IMR-90 (cell line): ENCODE data around the gene ST6GALNAC5. TPM values are rescaled to one million over a fixed set of nuclear protein-coding genes. Genes with fewer than 3 reads are reported as not detected.

Source experiments
- ATAC-seq: fragments of 200-7000 bp; cut with Tn5 transposase; 2 replicates; pipeline ENCODE4 v1.9.1; 2020; ENCODE audit warnings: low read depth, mild to moderate bottlenecking, moderate library complexity
- BruUV-seq: library from RNA; stranded (reverse); fragments of 400-500 nt; replicated peaks from 2 replicates; lab custom pipeline; 2021; lab: Mats Ljungman, UMichigan
- CTCF ChIA-PET: fragments of 300-600 bp; formaldehyde crosslinking; extraction: SDS; loops from one replicate; lab custom pipeline; 2021; ENCODE audit warnings: antibody characterized with exemption; lab: Yijun Ruan, JAX
- POLR2A ChIA-PET: fragments of 300-600 bp; sonication (Branson Sonifier 250); formaldehyde crosslinking; loops from one replicate; lab custom pipeline; 2022; ENCODE audit warnings: antibody characterized with exemption; ENCODE audit not compliant: unreplicated experiment; lab: Charles Lee
- DNase-seq: peaks from one replicate; pipeline ENCODE4 v3.0.0; 2013
- H2AFZ ChIP-seq: replicated peaks from 2 replicates; pipeline ENCODE3; 2013; ENCODE audit warnings: low read length, mild to moderate bottlenecking; ENCODE audit not compliant: poor library complexity
- H2AK5ac ChIP-seq: 2 replicates; pipeline ENCODE4 v1.6.1; 2013; ENCODE audit warnings: low read depth, low read length, inconsistent platforms
- H2AK9ac ChIP-seq: replicated peaks from 2 replicates; pipeline ENCODE3; 2013; ENCODE audit warnings: mild to moderate bottlenecking, low read depth, low read length, moderate library complexity; ENCODE audit not compliant: poor library complexity
- H2BK120ac ChIP-seq: 2 replicates; pipeline ENCODE4 v1.6.1; 2013; ENCODE audit warnings: low read depth, low read length, inconsistent platforms
- H2BK15ac ChIP-seq: 3 replicates; pipeline ENCODE4 v1.6.1; 2013; ENCODE audit warnings: low read depth, low read length, inconsistent platforms
- H2BK20ac ChIP-seq: 2 replicates; pipeline ENCODE4 v1.6.1; 2013; ENCODE audit warnings: low read depth, mild to moderate bottlenecking, inconsistent platforms, low read length, moderate library complexity
- H2BK5ac ChIP-seq: 2 replicates; pipeline ENCODE4 v1.6.1; 2013; ENCODE audit warnings: mild to moderate bottlenecking, low read depth, low read length, inconsistent platforms; ENCODE audit not compliant: poor library complexity, severe bottlenecking
- H3K14ac ChIP-seq: replicated peaks from 2 replicates; pipeline ENCODE4 v1.6.1; 2013; ENCODE audit warnings: low read depth, low read length, inconsistent platforms
- H3K18ac ChIP-seq: 2 replicates; pipeline ENCODE4 v1.6.1; 2013; ENCODE audit warnings: low read depth, low read length, control low read depth
- H3K23ac ChIP-seq: 2 replicates; pipeline ENCODE4 v1.6.1; 2013; ENCODE audit warnings: low read depth, low read length, inconsistent platforms
- H3K27ac ChIP-seq: 2 replicates; pipeline ENCODE4 v1.5.1; 2013; ENCODE audit warnings: mild to moderate bottlenecking, control low read depth, low read length; ENCODE audit not compliant: insufficient read depth
- H3K27me3 ChIP-seq: 2 replicates; pipeline ENCODE4 v1.6.1; 2013; ENCODE audit warnings: low read length; ENCODE audit not compliant: control insufficient read depth, insufficient read depth
- H3K36me3 ChIP-seq: 2 replicates; pipeline ENCODE4 v1.6.1; 2013; ENCODE audit warnings: low read length, mixed read lengths; ENCODE audit not compliant: control insufficient read depth, insufficient read depth
- H3K4ac ChIP-seq: 2 replicates; pipeline ENCODE4 v1.6.1; 2013; ENCODE audit warnings: low read depth, low read length, inconsistent platforms
- H3K4me1 ChIP-seq: 2 replicates; pipeline ENCODE4 v1.6.1; 2013; ENCODE audit warnings: low read length, mixed read lengths; ENCODE audit not compliant: control insufficient read depth, insufficient read depth
- H3K4me2 ChIP-seq: 2 replicates; pipeline ENCODE4 v1.6.1; 2013; ENCODE audit warnings: low read depth, mild to moderate bottlenecking, control low read depth, low read length, moderate library complexity
- H3K4me3 ChIP-seq: 2 replicates; pipeline ENCODE4 v1.5.1; 2013; ENCODE audit warnings: low read depth, mild to moderate bottlenecking, control low read depth, low read length, moderate library complexity; ENCODE audit not compliant: insufficient read depth
- H3K56ac ChIP-seq: 2 replicates; pipeline ENCODE4 v1.6.1; 2013; ENCODE audit warnings: low read length, inconsistent platforms; ENCODE audit not compliant: insufficient read depth; ENCODE audit errors: extremely low read depth
- H3K79me1 ChIP-seq, 2 experiments: 2 replicates each; pipeline ENCODE4 v1.6.1; 2013; ENCODE audit warnings: low read length in 2 of 2, inconsistent platforms in 1 of 2, low read depth in 1 of 2
- H3K9ac ChIP-seq: 2 replicates; pipeline ENCODE4 v1.6.1; 2013; ENCODE audit warnings: low read depth, low read length, control low read depth
- H3K9me1 ChIP-seq: 2 replicates; pipeline ENCODE4 v1.6.1; 2013; ENCODE audit warnings: low read length, inconsistent platforms; ENCODE audit not compliant: insufficient read depth
- H3K9me3 ChIP-seq: 2 replicates; pipeline ENCODE4 v1.6.1; 2013; ENCODE audit warnings: low read length; ENCODE audit not compliant: control insufficient read depth, insufficient read depth
- H4K20me1 ChIP-seq: 2 replicates; pipeline ENCODE4 v1.6.1; 2013; ENCODE audit warnings: low read length, inconsistent platforms; ENCODE audit not compliant: insufficient read depth
- H4K5ac ChIP-seq: 2 replicates; pipeline ENCODE4 v1.6.1; 2013; ENCODE audit warnings: mild to moderate bottlenecking, low read depth, low read length, control low read depth
- H4K8ac ChIP-seq, 2 experiments: 2 replicates each; pipeline ENCODE4 v1.6.1; 2013; ENCODE audit warnings: low read depth in 2 of 2, low read length in 2 of 2, control low read depth in 1 of 2, inconsistent platforms in 1 of 2
- H4K91ac ChIP-seq: 2 replicates; pipeline ENCODE4 v1.6.1; 2013; ENCODE audit warnings: low read depth, low read length, inconsistent platforms; ENCODE audit not compliant: insufficient read depth
- NFE2L2 ChIP-seq: fragments of 150-350 bp; IDR thresholded peaks from 2 replicates; pipeline ENCODE4 v1.6.1; 2016; ENCODE audit warnings: low read depth, mild to moderate bottlenecking, low read length
- RAD21 ChIP-seq: IDR thresholded peaks from 2 replicates; pipeline ENCODE4 v1.6.1; 2012; ENCODE audit warnings: low read length, improper control_type of control experiment
- RFX5 ChIP-seq: IDR thresholded peaks from 2 replicates; pipeline ENCODE4 v1.8.0; 2012; ENCODE audit warnings: low read depth, mild to moderate bottlenecking, low read length, moderate library complexity
- USF2 ChIP-seq: fragments of 150-350 bp; IDR thresholded peaks from 2 replicates; pipeline ENCODE4 v1.6.1; 2017; ENCODE audit warnings: mild to moderate bottlenecking, antibody characterized with exemption, low read length, low read depth
- WGBS, 2 experiments: methylation state at CpG; one replicate each; pipeline versions ENCODE4 v1.1.5 to v1.1.7; 2013; ENCODE audit warnings: missing lambda C conversion rate in 2 of 2; ENCODE audit not compliant: insufficient read length in 1 of 2; ENCODE audit errors: extremely low coverage in 2 of 2; 5-methylcytosine and 5-hydroxymethylcytosine counted together
- dilution Hi-C: fragments of 300-500 bp; cut with HindIII; formaldehyde crosslinking; loops from one replicate; pipeline ENCODE4 v1.14.3; 2018; ENCODE audit warnings: low sequenced_read_pairs; ENCODE audit not compliant: unreplicated experiment
- in situ Hi-C: fragments of 300-500 bp; cut with MboI; formaldehyde crosslinking; loops from 3 replicates; pipeline ENCODE4 v1.14.3; 2019; ENCODE audit warnings: low sequenced_read_pairs, inconsistent platforms, mixed read lengths
- intact Hi-C: fragments of 100-400 bp; cut with micrococcal nuclease; formaldehyde crosslinking; loops from 2 replicates; pipeline ENCODE4 v1.10.0; 2022
- polyA plus RNA-seq, 3 experiments: library from polyadenylated mRNA; depleted of rRNA; stranded (reverse); fragments of >200 nt; gene quantifications; 2 replicates each; pipeline ENCODE4 v1.2.3, GENCODE V29; 2012; ENCODE audit warnings: low replicate concordance in 1 of 3
- total RNA-seq: library from RNA; depleted of rRNA; stranded (reverse); fragments of >200 nt; gene quantifications from 2 replicates; pipeline ENCODE4 v1.2.3, GENCODE V29; 2012

Gene ST6GALNAC5
- total and polyA plus RNA-seq, 2 of the 4 experiments (the other 2 are of a cell fraction): 3.4 to 4.0 TPM

GRCh38 chr1:76856104-76856503 lies 11.2 kb upstream of the ST6GALNAC5 start:
- H3K27me3 ChIP-seq: peaks cover 7% of the 10 kb centered on the region; the same call in 1 of the 2 replicates
- H3K4me1 ChIP-seq: no peaks in the 10 kb centered on the region
- H3K18ac ChIP-seq: no peak overlapping the region
- no peak overlapping the region for H3K23ac ChIP-seq
- no peak overlapping the region for H4K8ac ChIP-seq
- H2AK5ac ChIP-seq: no peak overlapping the region
- no peaks in the 10 kb centered on the region for H3K9me3 ChIP-seq
- WGBS, 2 experiments: no CpG with 5 or more reads among the region's 5 CpGs
- H3K4me2 ChIP-seq: no peak overlapping the region
- H2BK5ac ChIP-seq: no peak overlapping the region
- dilution Hi-C loops (no loop called here), intact Hi-C loops (no loop called here), in situ Hi-C loops (no loop called here)
- H3K27ac ChIP-seq: no peak overlapping the region
- BruUV-seq: no TSS peak
- DNase-seq: no peak
- ChIA-PET POLR2A (no interaction called here), CTCF (no interaction called here)
- H3K56ac ChIP-seq: no peak overlapping the region
- no peak overlapping the region for H2AFZ ChIP-seq
- no peak for ATAC-seq
- no peak overlapping the region for H3K9ac ChIP-seq
- H3K4ac ChIP-seq: no peak overlapping the region
- H3K14ac ChIP-seq: no peak overlapping the region
- H3K36me3 ChIP-seq: no peaks in the 10 kb centered on the region
- TF ChIP-seq USF2: no peak
- no peak for TF ChIP-seq NFE2L2
- no peak for TF ChIP-seq RFX5
- no peak for TF ChIP-seq RAD21
- H4K91ac ChIP-seq: no peak overlapping the region
- no peak overlapping the region for H2BK15ac ChIP-seq
- no peaks in the 10 kb centered on the region for H3K79me1 ChIP-seq
- no peak overlapping the region for H2AK9ac ChIP-seq
- no peak overlapping the region for H2BK20ac ChIP-seq
- no peaks in the 10 kb centered on the region for H3K9me1 ChIP-seq
- H4K20me1 ChIP-seq: no peaks in the 10 kb centered on the region
- H4K5ac ChIP-seq: no peak overlapping the region
- no peak overlapping the region for H2BK120ac ChIP-seq
- no peak overlapping the region for H3K4me3 ChIP-seq
